GM12878 (cell line): ENCODE measurements around the gene ARFIP1. TPM values are rescaled to one million over a fixed set of nuclear protein-coding genes. Genes with fewer than 3 reads are reported as not detected.

Experiments used
- ATAC-seq: fragments of 200-7000 bp; cut with Tn5 transposase; 3 replicates; pipeline ENCODE4 v1.9.1; 2020; ENCODE audit warnings: mild to moderate bottlenecking, moderate library complexity
- BruUV-seq: library from RNA; stranded (reverse); fragments of 400-500 nt; replicated peaks from 2 replicates; lab custom pipeline; 2021; lab: Mats Ljungman, UMichigan
- CTCF ChIA-PET: fragments of 300-600 bp; sonication (Branson Sonifier 250); formaldehyde crosslinking; extraction: SDS; loops from one replicate; lab custom pipeline; 2021; ENCODE audit warnings: inconsistent platforms; lab: Yijun Ruan, JAX
- POLR2A ChIA-PET: fragments of 350-600 bp; formaldehyde crosslinking; extraction: SDS; loops from one replicate; lab custom pipeline; 2021; ENCODE audit warnings: inconsistent platforms; lab: Charles Lee
- RAD21 ChIA-PET: fragments of 300-600 bp; sonication (Branson Sonifier 250); formaldehyde crosslinking; loops from one replicate; lab custom pipeline; 2023; ENCODE audit warnings: antibody characterized with exemption; ENCODE audit not compliant: unreplicated experiment; lab: Charles Lee
- SMC1A ChIA-PET: fragments of 300-600 bp; sonication (Branson Sonifier 250); formaldehyde crosslinking; loops from one replicate; lab custom pipeline; 2023; ENCODE audit not compliant: unreplicated experiment, uncharacterized antibody; lab: Charles Lee
- DNase-seq: peaks from one replicate; pipeline ENCODE4 v3.0.0-alpha.2; 2011; ENCODE audit warnings: low read depth, low spot score
- FAIRE-seq: peaks from 3 replicates; lab custom pipeline; 2011; peaks lifted over from hg19 to GRCh38; lab: Jason Lieb, UNC
- H2AFZ ChIP-seq: 2 replicates; pipeline ENCODE4 v1.6.0; 2011; ENCODE audit warnings: low read depth, low read length, control low read depth; ENCODE audit not compliant: control insufficient read depth
- H3K27ac ChIP-seq: 2 replicates; pipeline ENCODE4 v1.5.1; 2011; ENCODE audit warnings: control low read depth; ENCODE audit not compliant: control insufficient read depth, insufficient read depth
- H3K27me3 ChIP-seq, 2 experiments: replicated peaks in 1 of 2; 2 replicates each; pipeline versions ENCODE4 v1.6.0 to v1.6.1; 2011; ENCODE audit warnings: low read length in 1 of 2; ENCODE audit not compliant: control insufficient read depth in 2 of 2, insufficient read depth in 2 of 2
- H3K36me3 ChIP-seq, 2 experiments: 2 replicates each; pipeline ENCODE4 v1.5.1; 2011; ENCODE audit warnings: low read length in 1 of 2; ENCODE audit not compliant: control insufficient read depth in 2 of 2, insufficient read depth in 2 of 2
- H3K4me1 ChIP-seq: 2 replicates; pipeline ENCODE4 v1.6.1; 2011; ENCODE audit warnings: mild to moderate bottlenecking, low read length, moderate library complexity, mixed read lengths; ENCODE audit not compliant: control insufficient read depth, insufficient read depth
- H3K4me2 ChIP-seq: 2 replicates; pipeline ENCODE4 v1.6.0; 2011; ENCODE audit warnings: control low read depth; ENCODE audit not compliant: control insufficient read depth, insufficient read depth
- H3K4me3 ChIP-seq: fragments of 200-600 bp; sonication (generic); 2 replicates; pipeline ENCODE4 v1.5.1; 2016
- H3K79me2 ChIP-seq: 2 replicates; pipeline ENCODE4 v1.6.0; 2011; ENCODE audit warnings: low read length; ENCODE audit not compliant: control insufficient read depth, insufficient read depth
- H3K9ac ChIP-seq: 2 replicates; pipeline ENCODE4 v1.8.0; 2011; ENCODE audit warnings: low read length, control low read depth, mixed read lengths; ENCODE audit not compliant: control insufficient read depth, insufficient read depth
- H3K9me3 ChIP-seq: replicated peaks from 3 replicates; pipeline ENCODE4 v1.5.1; 2011; ENCODE audit warnings: mild to moderate bottlenecking, low read length; ENCODE audit not compliant: control insufficient read depth, insufficient read depth
- H4K20me1 ChIP-seq: 2 replicates; pipeline ENCODE4 v1.6.0; 2011; ENCODE audit not compliant: control insufficient read depth, insufficient read depth
- ATF2 ChIP-seq: IDR thresholded peaks from 2 replicates; pipeline ENCODE4 v1.6.1; 2012; ENCODE audit warnings: low read length, inconsistent platforms
- CEBPB ChIP-seq, 2 experiments: fragments of 150-350 bp in 1 of 2; IDR thresholded peaks; 2 replicates each; pipeline ENCODE4 v1.6.1; 2012 to 2014; ENCODE audit warnings: low read depth in 2 of 2, low read length in 2 of 2, borderline replicate concordance in 1 of 2, inconsistent platforms in 1 of 2
- CREM ChIP-seq: IDR thresholded peaks from 2 replicates; pipeline ENCODE4 v1.6.1; 2014; ENCODE audit warnings: antibody characterized with exemption, low read depth
- FOS ChIP-seq: IDR thresholded peaks from 3 replicates; pipeline ENCODE4 v1.6.1; 2011; ENCODE audit warnings: borderline replicate concordance; ENCODE audit not compliant: insufficient read length; ENCODE audit errors: extremely low read depth
- IKZF1 ChIP-seq: fragments of 450-650 bp; conservative IDR thresholded peaks from 2 replicates; pipeline ENCODE4 v1.6.1; 2017; ENCODE audit warnings: antibody characterized with exemption, mild to moderate bottlenecking
- LARP7 ChIP-seq: fragments of 450-650 bp; IDR thresholded peaks from 2 replicates; pipeline ENCODE4 v1.6.1; 2017; ENCODE audit warnings: mild to moderate bottlenecking
- NR2F1 ChIP-seq: fragments of 450-650 bp; conservative IDR thresholded peaks from 2 replicates; pipeline ENCODE4 v1.6.1; 2017; ENCODE audit warnings: mild to moderate bottlenecking
- NRF1 ChIP-seq: conservative IDR thresholded peaks from 2 replicates; pipeline ENCODE4 v1.6.1; 2011; ENCODE audit warnings: mild to moderate bottlenecking, low read depth, low read length, improper control_type of control experiment
- SMARCA5 ChIP-seq: fragments of 450-650 bp; IDR thresholded peaks from 2 replicates; pipeline ENCODE4 v1.6.1; 2017; ENCODE audit warnings: mild to moderate bottlenecking
- SPI1 ChIP-seq: IDR thresholded peaks from 2 replicates; pipeline ENCODE4 v1.6.1; 2011; ENCODE audit warnings: low read depth, mild to moderate bottlenecking, low read length, moderate library complexity, borderline replicate concordance; ENCODE audit not compliant: insufficient read depth
- TCF12 ChIP-seq: IDR thresholded peaks from 2 replicates; pipeline ENCODE4 v1.6.1; 2011; ENCODE audit warnings: low read depth, mild to moderate bottlenecking, low read length
- ZBTB11 ChIP-seq: fragments of 450-650 bp; formaldehyde crosslinking; IDR thresholded peaks from 2 replicates; pipeline ENCODE4 v1.5.0; 2022; ENCODE audit warnings: mild to moderate bottlenecking, missing genetic modification characterization
- WGBS: methylation state at CpG from one replicate; pipeline ENCODE4 v1.1.6; 2016; ENCODE audit warnings: low lambda C conversion rate; ENCODE audit not compliant: insufficient replicate concordance, insufficient coverage; ENCODE audit errors: missing lambda C conversion rate; 5-methylcytosine and 5-hydroxymethylcytosine counted together
- in situ Hi-C: fragments of 300-500 bp; cut with MboI; formaldehyde crosslinking; loops from 9 replicates; pipeline ENCODE4 v1.14.3; 2018; ENCODE audit warnings: mixed read lengths
- intact Hi-C: fragments of 100-400 bp; cut with micrococcal nuclease; formaldehyde crosslinking; loops from one replicate; pipeline ENCODE4 v1.14.2; 2022; ENCODE audit not compliant: unreplicated experiment
- polyA plus RNA-seq, 11 experiments: library from polyadenylated mRNA; depleted of rRNA in 4 of 11; unstranded in 6 of 11; stranded (reverse) in 5 of 11; fragments of >200 nt; fragmentation: Nextera tagmentation in 4 of 11; fragmentation: Illumina TruSeq in 1 of 11; extraction: Ambion mirVana in 4 of 11; extraction: Trizol in 1 of 11; gene quantifications; 1 replicate in 1 of 11; 2 replicates in 10 of 11; pipeline versions ENCODE4 v1.2.1 to v1.2.3, GENCODE V29; 2011 to 2016; ENCODE audit warnings: inconsistent platforms in 2 of 11, missing spikeins in 2 of 11, low read depth in 1 of 11
- total RNA-seq, 4 experiments: library from RNA; depleted of rRNA in 3 of 4; stranded (reverse); fragments of >200 nt in 3 of 4; fragmentation: Illumina TruSeq in 1 of 4; extraction: Trizol in 1 of 4; gene quantifications; 2 replicates each; pipeline versions ENCODE4 v1.2.1 to v1.2.3, GENCODE V29; 2013 to 2021

ARFIP1 gene
- total and polyA plus RNA-seq, 10 of the 15 experiments (the other 5 are each of a cell fraction or from before 2014, with no cell fraction given), result 9.5 to 21.7 (median 15.4) TPM

- Histone ChIP-seq H4K20me1 (no peaks in the 10 kb centered on the region), H3K4me2 (no peak overlapping the region), H3K4me3 (no peak overlapping the region), H3K36me3 (no peaks in the 10 kb centered on the region), H3K79me2 (no peaks in the 10 kb centered on the region), H3K9ac (no peak overlapping the region), H2AFZ (no peak overlapping the region), H3K27me3 (no peaks in the 10 kb centered on the region), H3K4me1 (no peaks in the 10 kb centered on the region)
- intact Hi-C loops (no loop called here), in situ Hi-C loops (no loop called here)
- no TSS peak for BruUV-seq
- ChIA-PET SMC1A (no interaction called here), RAD21 (no interaction called here), CTCF (no interaction called here)
- FAIRE-seq (no peak), ATAC-seq (peak; percentile 70), DNase-seq (no peak)
- WGBS, result 33% methylated on average over 11 of the region's 11 CpGs
- TF ChIP-seq ZBTB11 (CRISPR knock-in tag) (no peak), IKZF1 (peak; percentile 39; the same call in 1 of the 2 replicates)
- TF ChIP-seq, all 136 proteins: peak for 1
- no peaks in the 10 kb centered on the region for H3K9me3 ChIP-seq
- H3K27ac ChIP-seq, result no peak overlapping the region
- POLR2A ChIA-PET, result no interaction called here
Observed at GRCh38 chr4:152957437-152958171, 177.8 kb downstream of the ARFIP1 start.

GRCh38 chr4:152959080-152959479 lies 179.3 kb downstream of the ARFIP1 start:
- Histone ChIP-seq H3K27ac (no peak overlapping the region), H3K4me1 (no peaks in the 10 kb centered on the region), H3K9ac (no peak overlapping the region), H3K36me3 (no peaks in the 10 kb centered on the region), H3K4me3 (no peak overlapping the region), H2AFZ (no peak overlapping the region), H3K9me3 (no peaks in the 10 kb centered on the region)
- FAIRE-seq, result no peak
- CTCF ChIA-PET, result no interaction called here
- intact Hi-C loops, result no loop called here
- in situ Hi-C loops, result no loop called here
- 27% methylated on average over 2 of the region's 2 CpGs for WGBS
- SMC1A ChIA-PET, result no interaction called here
- no peak for TF ChIP-seq CREM
- no peak for TF ChIP-seq SPI1
- no peak for TF ChIP-seq TCF12
- no peak for TF ChIP-seq ATF2
- no peak for TF ChIP-seq SMARCA5
- TF ChIP-seq CEBPB (IDR thresholded peaks at IDR 0.05; ENCODE audit: borderline replicate concordance in 1 of 2, low read depth in 2 of 2, low read length in 2 of 2), result no peak
- TF ChIP-seq NR2F1, result no peak
- no peak for TF ChIP-seq LARP7
- no peak for TF ChIP-seq NRF1
- TF ChIP-seq FOS, result no peak
- TF ChIP-seq, all 136 proteins: peak for 0
- Histone ChIP-seq H3K4me2 (no peak overlapping the region), H3K27me3 (no peaks in the 10 kb centered on the region), H3K79me2 (no peaks in the 10 kb centered on the region), H4K20me1 (no peaks in the 10 kb centered on the region)
- no TSS peak for BruUV-seq
- POLR2A ChIA-PET, result no interaction called here
- ATAC-seq (no peak), DNase-seq (no peak)
- RAD21 ChIA-PET, result no interaction called here
